CD14-positive monocyte (primary cell): ENCODE measurements around the gene HCN3. TPM values are rescaled to one million over a fixed set of nuclear protein-coding genes. Genes with fewer than 3 reads are reported as not detected.
A peak's percentile ranks its signal among the peaks of the same experiment; 100 is the strongest.

Experiments
- DNase-seq, 3 donors: peaks; one replicate each; pipeline ENCODE4 v3.0.0-alpha.2; 2011 to 2022
- H2AFZ ChIP-seq: 2 replicates; pipeline ENCODE4 v1.6.0; 2012; ENCODE audit warnings: mild to moderate bottlenecking, low read depth, low read length, inconsistent platforms; ENCODE audit not compliant: insufficient read depth, poor library complexity, severe bottlenecking
- H3K27ac ChIP-seq, 2 donors: 1 replicate in 1 of 2; 2 replicates in 1 of 2; pipeline ENCODE4 v1.5.1; 2012 to 2013; ENCODE audit warnings: low read length in 2 of 2, control low read depth in 1 of 2, inconsistent platforms in 1 of 2, low read depth in 1 of 2, mild to moderate bottlenecking in 1 of 2
- H3K27me3 ChIP-seq, 2 donors: one replicate each; pipeline versions ENCODE4 v1.6.0 to v1.6.1; 2011 to 2013; ENCODE audit warnings: low read length in 2 of 2; ENCODE audit not compliant: control insufficient read depth in 2 of 2, insufficient read depth in 2 of 2
- H3K36me3 ChIP-seq, 2 donors: replicated peaks in 1 of 2; 1 replicate in 1 of 2; 2 replicates in 1 of 2; pipeline versions ENCODE4 v1.5.1 to v1.6.1; 2012 to 2013; ENCODE audit warnings: low read length in 2 of 2, control low read depth in 1 of 2, inconsistent platforms in 1 of 2, mild to moderate bottlenecking in 1 of 2; ENCODE audit not compliant: insufficient read depth in 2 of 2, control insufficient read depth in 1 of 2
- H3K4me1 ChIP-seq, 2 donors: 1 replicate in 1 of 2; 2 replicates in 1 of 2; pipeline versions ENCODE4 v1.5.1 to v1.6.1; 2012 to 2013; ENCODE audit warnings: low read length in 2 of 2, control low read depth in 1 of 2, inconsistent platforms in 1 of 2, mild to moderate bottlenecking in 1 of 2, moderate library complexity in 1 of 2; ENCODE audit not compliant: insufficient read depth in 2 of 2, control insufficient read depth in 1 of 2
- H3K4me2 ChIP-seq: replicated peaks from 2 replicates; pipeline ENCODE3; 2012; ENCODE audit warnings: low read length, moderate library complexity, mild to moderate bottlenecking; ENCODE audit not compliant: poor library complexity, severe bottlenecking; ENCODE audit errors: extremely low read depth
- H3K4me3 ChIP-seq, 3 experiments: fragments of 200-600 bp in 1 of 3; sonication (generic) in 1 of 3; replicated peaks in 1 of 3; 1 replicate in 2 of 3; 2 replicates in 1 of 3; pipeline ENCODE4 v1.5.1; 2011 to 2013; ENCODE audit warnings: low read length in 3 of 3, mild to moderate bottlenecking in 3 of 3, control low read depth in 2 of 3, low read depth in 2 of 3, inconsistent platforms in 1 of 3, moderate library complexity in 1 of 3
- H3K79me2 ChIP-seq: 2 replicates; pipeline ENCODE4 v1.6.0; 2012; ENCODE audit warnings: mild to moderate bottlenecking, control low read depth, inconsistent platforms, low read length, moderate library complexity; ENCODE audit not compliant: insufficient read depth
- H3K9ac ChIP-seq: 2 replicates; pipeline ENCODE4 v1.6.0; 2017; ENCODE audit warnings: low read length, mild to moderate bottlenecking; ENCODE audit not compliant: insufficient read depth, poor library complexity, severe bottlenecking
- H3K9me3 ChIP-seq, 2 donors: replicated peaks in 1 of 2; 1 replicate in 1 of 2; 2 replicates in 1 of 2; pipeline versions ENCODE4 v1.5.1 to v1.6.1; 2012 to 2013; ENCODE audit warnings: low read length in 2 of 2, control low read depth in 1 of 2; ENCODE audit not compliant: control insufficient read depth in 1 of 2, insufficient read depth in 1 of 2
- H4K20me1 ChIP-seq: 2 replicates; pipeline ENCODE4 v1.6.0; 2012; ENCODE audit warnings: mild to moderate bottlenecking, low read length, control low read depth, moderate library complexity; ENCODE audit not compliant: insufficient read depth
- H3K27ac Mint-ChIP-seq, 7 donors: one replicate each; pipeline ENCODE4 v1.8.0; 2020; ENCODE audit warnings: mild to moderate bottlenecking in 7 of 7, mixed read lengths in 7 of 7, moderate library complexity in 6 of 7, inconsistent platforms in 2 of 7
- H3K27me3 Mint-ChIP-seq, 3 donors: one replicate each; pipeline ENCODE4 v1.8.0; 2021 to 2022; ENCODE audit warnings: low read depth in 3 of 3, mild to moderate bottlenecking in 3 of 3, mixed read lengths in 3 of 3, moderate library complexity in 3 of 3, inconsistent platforms in 1 of 3
- H3K36me3 Mint-ChIP-seq, 2 donors: one replicate each; pipeline ENCODE4 v1.8.0; 2020; ENCODE audit warnings: mixed read lengths in 2 of 2, inconsistent platforms in 1 of 2, mild to moderate bottlenecking in 1 of 2
- H3K4me1 Mint-ChIP-seq: one replicate; pipeline ENCODE4 v1.8.0; 2020; ENCODE audit warnings: mild to moderate bottlenecking, mixed read lengths
- H3K4me3 Mint-ChIP-seq, 2 donors: one replicate each; pipeline ENCODE4 v1.8.0; 2020; ENCODE audit warnings: mild to moderate bottlenecking in 2 of 2, mixed read lengths in 2 of 2, moderate library complexity in 1 of 2
- H3K9me3 Mint-ChIP-seq, 7 donors: one replicate each; pipeline ENCODE4 v1.8.0; 2020 to 2022; ENCODE audit warnings: mixed read lengths in 7 of 7, mild to moderate bottlenecking in 6 of 7, moderate library complexity in 6 of 7, inconsistent platforms in 2 of 7
- CTCF ChIP-seq: fragments of 200-600 bp; IDR thresholded peaks from one replicate; pipeline ENCODE4 v1.8.0; 2022; ENCODE audit warnings: antibody characterized with exemption, mild to moderate bottlenecking
- WGBS: methylation state at CpG from one replicate; pipeline ENCODE4 v1.1.5; 2013; ENCODE audit warnings: missing lambda C conversion rate; ENCODE audit not compliant: insufficient coverage; 5-methylcytosine and 5-hydroxymethylcytosine counted together
- intact Hi-C, 2 donors: fragments of 100-400 bp; cut with micrococcal nuclease; formaldehyde crosslinking; loops; one replicate each; pipeline versions ENCODE4 v1.15.0 to v1.15.1; 2023
- polyA plus RNA-seq, 3 donors: library from polyadenylated mRNA; depleted of rRNA in 1 of 3; unstranded in 2 of 3; stranded (reverse) in 1 of 3; fragments of 300-500 nt in 2 of 3; fragments of >200 nt in 1 of 3; fragmentation: Illumina TruSeq in 2 of 3; gene quantifications; 1 replicate in 2 of 3; 2 replicates in 1 of 3; pipeline ENCODE4 v1.2.3, GENCODE V29; 2012 to 2021

HCN3 gene
- polyA plus RNA-seq, 3 donors, result 0.15 to 2.3 TPM; not detected in 1

GRCh38 chr1:155255243-155256007 is 21.8 kb upstream of the HCN3 start, which contains the start of gene ENTREP3:
TSS of gene ENTREP3 (minus strand) at chr1:155255483. CDS start at chr1:155254877, 606 bp downstream.
- Histone ChIP-seq H3K36me3 (peaks cover 9 to 34% of the 10 kb centered on the region in 2 donors), H4K20me1 (no peaks in the 10 kb centered on the region), H3K9me3 (no peaks in the 10 kb centered on the region), H3K4me3 (peak within 1 kb of the TSS; percentile 76 to 88 (median 78)), H2AFZ (peak within 1 kb of the TSS; percentile 92), H3K27me3 (no peaks in the 10 kb centered on the region), H3K4me2 (peak within 1 kb of the TSS; percentile 97), H3K27ac (peak within 1 kb of the TSS; percentile 62 to 72), H3K9ac (peak within 1 kb of the TSS; percentile 61), H3K79me2 (peaks cover 7% of the 10 kb centered on the region), H3K4me1 (peaks cover 26 to 33% of the 10 kb centered on the region in 2 donors)
- H3K4me1 Mint-ChIP-seq, result peaks cover 31% of the 10 kb centered on the region
- H3K27me3 Mint-ChIP-seq, result peaks cover 0 to 5% (median 1%) of the 10 kb centered on the region in 3 donors
- under 1% methylated on average over 23 of the region's 54 CpGs for WGBS
- DNase-seq, result peak; percentile 43 to 64 (median 50)
- no peak for TF ChIP-seq CTCF
- peak within 1 kb of the TSS; percentile 87 to 93 for H3K4me3 Mint-ChIP-seq
- intact Hi-C loops, result no loop called here
- peaks cover 31 to 40% of the 10 kb centered on the region in 2 donors for H3K36me3 Mint-ChIP-seq
- peak within 1 kb of the TSS; percentile 79 to 93 (median 90) for H3K27ac Mint-ChIP-seq
- no peaks in the 10 kb centered on the region for H3K9me3 Mint-ChIP-seq

GRCh38 chr1:155256058-155256852 is 21.0 kb upstream of the HCN3 start:
- Histone ChIP-seq H3K27me3 (no peaks in the 10 kb centered on the region), H3K9ac (peak overlapping the region; percentile 61), H3K27ac (peak overlapping the region; percentile 62 to 72), H3K4me2 (peak overlapping the region; percentile 97), H3K9me3 (no peaks in the 10 kb centered on the region), H3K79me2 (peaks cover 15% of the 10 kb centered on the region), H3K36me3 (peaks cover 11 to 39% of the 10 kb centered on the region in 2 donors), H3K4me1 (peaks cover 28 to 30% of the 10 kb centered on the region in 2 donors), H3K4me3 (peak overlapping the region; percentile 76 to 88 (median 78)), H4K20me1 (peaks cover 7% of the 10 kb centered on the region), H2AFZ (peak overlapping the region; percentile 92)
- Mint-ChIP-seq H3K4me1 (peaks cover 34% of the 10 kb centered on the region), H3K27me3 (peaks cover 0 to 5% (median 1%) of the 10 kb centered on the region in 3 donors), H3K27ac (peak overlapping the region in 6 of 7 donors; percentile 75 to 93 (median 89)), H3K36me3 (peaks cover 31 to 40% of the 10 kb centered on the region in 2 donors), H3K9me3 (no peaks in the 10 kb centered on the region), H3K4me3 (peak overlapping the region; percentile 87 to 93)
- no peak for TF ChIP-seq CTCF
- DNase-seq, result no peak
- intact Hi-C loops, result no loop called here
- 76% methylated on average over 13 of the region's 20 CpGs for WGBS
